Activated T-cell treated with anti-CD3 and anti-CD28 coated beads, Interleukin-2, amount 50 U/mL, for 24 hours (primary cell): ENCODE results near the gene MED15.
A peak's percentile ranks its signal among the peaks of the same experiment; 100 is the strongest.
"Not testable (repeated sequence)": the region's sequence is repeated elsewhere in the genome, so short reads cannot be mapped to it uniquely, and the experiment has no call there.

Source experiments
- DNase-seq: peaks from one replicate; pipeline ENCODE4 v3.0.0-alpha.2; 2020
- H3K27ac Mint-ChIP-seq: 2 replicates; pipeline ENCODE4 v1.8.0; 2020; ENCODE audit warnings: mild to moderate bottlenecking, mixed read lengths
- H3K27me3 Mint-ChIP-seq: 2 replicates; pipeline ENCODE4 v1.8.0; 2020; ENCODE audit warnings: mixed read lengths
- H3K36me3 Mint-ChIP-seq: 2 replicates; pipeline ENCODE4 v1.8.0; 2020; ENCODE audit warnings: low read depth, mixed read lengths
- H3K4me1 Mint-ChIP-seq: 2 replicates; pipeline ENCODE4 v1.8.0; 2020; ENCODE audit warnings: low read depth, mixed read lengths
- H3K4me3 Mint-ChIP-seq: 2 replicates; pipeline ENCODE4 v1.8.0; 2020; ENCODE audit warnings: mild to moderate bottlenecking, moderate library complexity, mixed read lengths
- H3K9me3 Mint-ChIP-seq: 2 replicates; pipeline ENCODE4 v1.8.0; 2020; ENCODE audit warnings: mixed read lengths

MED15 gene

DNA sequence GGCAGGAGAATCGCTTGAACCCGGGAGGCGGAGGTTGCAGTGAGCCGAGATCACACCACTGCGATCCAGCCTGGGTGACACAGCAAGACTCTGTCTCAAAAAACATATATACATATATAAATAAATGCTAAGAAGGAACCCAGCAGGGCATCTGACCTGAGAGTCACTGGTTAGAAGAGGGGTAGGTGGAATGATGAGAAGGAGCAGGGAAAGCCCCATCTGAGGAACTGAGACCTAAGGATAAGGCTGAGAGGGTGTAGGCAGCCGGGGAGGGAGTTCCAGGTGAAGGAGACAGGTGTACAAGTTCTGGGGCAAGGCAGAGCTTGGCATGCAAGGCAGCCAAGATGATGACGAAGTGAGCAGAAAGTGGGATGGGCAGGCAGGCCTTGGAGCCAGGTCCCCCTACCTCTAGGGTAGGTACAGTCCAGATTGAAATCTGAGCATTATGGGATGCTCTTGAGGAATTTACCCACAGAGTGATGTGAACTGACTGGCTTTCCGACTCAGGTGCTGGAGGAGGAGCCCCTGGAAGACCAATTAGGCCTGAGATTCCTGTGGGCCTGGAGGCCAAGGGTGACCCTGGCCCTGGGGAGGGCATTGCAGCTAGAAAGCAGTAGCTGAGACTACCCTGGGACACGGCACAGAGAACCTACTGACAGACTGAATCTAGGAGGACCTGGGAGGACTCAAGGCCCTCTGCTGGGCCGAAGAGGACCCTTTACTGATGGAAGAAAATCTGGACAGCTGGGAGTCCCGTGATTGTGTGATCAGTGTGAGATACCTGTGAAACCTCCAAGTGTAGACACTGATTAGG is 34.6 kb upstream of the MED15 start:
- Mint-ChIP-seq H3K27ac (peak overlapping the region; percentile 72), H3K9me3 (no peaks in the 10 kb centered on the region), H3K4me1 (peaks cover 50% of the 10 kb centered on the region), H3K27me3 (no peaks in the 10 kb centered on the region), H3K4me3 (no peak overlapping the region), H3K36me3 (peaks cover 27% of the 10 kb centered on the region)
- DNase-seq = no peak

DNA sequence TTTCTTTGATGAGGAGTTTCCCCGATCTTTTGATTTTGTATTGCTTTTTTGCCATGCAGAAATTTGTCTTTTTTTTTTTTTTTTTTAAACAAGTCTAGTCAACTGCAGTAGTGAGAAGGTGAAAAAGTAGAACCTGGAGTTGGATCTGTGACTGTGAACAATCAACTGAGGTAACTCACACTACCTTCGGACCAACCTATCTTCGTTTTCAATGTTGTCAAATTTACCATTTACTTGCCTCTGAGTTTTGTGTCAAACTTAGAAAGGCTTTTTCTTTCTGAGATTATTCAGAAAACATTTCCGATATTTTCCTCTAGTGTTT is 32.3 kb upstream of the MED15 start:
- H3K9me3 Mint-ChIP-seq = no peaks in the 10 kb centered on the region
- H3K4me3 Mint-ChIP-seq = peak overlapping the region; percentile 20
- H3K4me1 Mint-ChIP-seq = peaks cover 47% of the 10 kb centered on the region
- peak overlapping the region; percentile 87 for H3K27ac Mint-ChIP-seq
- no peaks in the 10 kb centered on the region for H3K27me3 Mint-ChIP-seq
- peaks cover 17% of the 10 kb centered on the region for H3K36me3 Mint-ChIP-seq
- no peak for DNase-seq

GRCh38 chr22:20475569-20475968 is 31.8 kb upstream of the MED15 start:
- Mint-ChIP-seq H3K27ac (peak overlapping the region; percentile 87), H3K36me3 (peaks cover 15% of the 10 kb centered on the region), H3K4me1 (peaks cover 49% of the 10 kb centered on the region)
- H3K4me3 Mint-ChIP-seq, DNase-seq, H3K9me3 Mint-ChIP-seq, H3K27me3 Mint-ChIP-seq: not testable (repeated sequence)

DNA sequence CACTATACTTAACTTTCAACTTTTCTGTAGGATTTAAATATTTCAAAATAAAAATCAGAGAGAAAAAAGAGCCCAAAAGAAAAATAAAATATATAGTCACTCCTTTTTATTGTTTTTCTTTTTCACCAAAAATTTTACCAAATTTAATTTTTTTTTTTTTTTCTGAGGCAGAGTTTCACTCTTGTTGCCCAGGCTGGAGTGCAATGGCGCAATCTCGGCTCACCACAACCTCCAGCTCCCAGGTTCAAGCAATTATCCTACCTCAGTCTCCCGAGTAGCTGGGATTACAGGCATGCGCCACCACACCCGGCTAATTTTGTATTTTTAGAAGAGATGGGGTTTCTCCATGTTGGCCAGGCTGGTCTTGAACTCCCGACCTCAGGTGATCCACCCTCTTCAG is 29.4 kb upstream of the MED15 start:
- H3K4me1 Mint-ChIP-seq = peaks cover 42% of the 10 kb centered on the region
- DNase-seq, H3K27ac Mint-ChIP-seq, H3K9me3 Mint-ChIP-seq, H3K36me3 Mint-ChIP-seq, H3K27me3 Mint-ChIP-seq, H3K4me3 Mint-ChIP-seq: not testable (repeated sequence)

- no peaks in the 10 kb centered on the region for H3K9me3 Mint-ChIP-seq
- peaks cover 32% of the 10 kb centered on the region for H3K4me1 Mint-ChIP-seq
- H3K4me3 Mint-ChIP-seq = no peak overlapping the region
- H3K36me3 Mint-ChIP-seq = peaks cover 18% of the 10 kb centered on the region
- H3K27ac Mint-ChIP-seq = no peak overlapping the region
- H3K27me3 Mint-ChIP-seq = no peaks in the 10 kb centered on the region
- no peak for DNase-seq
These were observed 27.7 kb upstream of the MED15 start for GRCh38 chr22:20479612-20480196.

DNA sequence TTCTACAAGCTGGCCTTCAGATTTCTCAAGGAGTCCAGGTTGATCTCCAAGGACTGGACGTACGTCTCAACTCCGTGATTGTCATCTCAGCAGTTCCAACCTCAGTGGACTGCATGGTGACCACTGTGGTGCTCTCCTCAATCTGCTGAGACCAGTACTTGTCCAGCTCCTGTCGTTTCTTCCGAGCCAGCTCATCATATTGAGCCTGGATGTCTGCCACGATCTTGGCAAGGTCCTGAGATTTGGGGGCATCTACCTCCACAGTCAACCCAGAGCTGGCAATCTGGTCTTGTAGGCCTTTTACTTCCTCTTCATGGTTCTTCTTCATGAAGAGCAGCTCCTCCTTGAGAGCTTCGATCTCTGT is 24.3 kb upstream of the MED15 start:
- H3K4me3 Mint-ChIP-seq, H3K27me3 Mint-ChIP-seq, H3K9me3 Mint-ChIP-seq, H3K27ac Mint-ChIP-seq, DNase-seq: not testable (repeated sequence)
- H3K4me1 Mint-ChIP-seq = peaks cover 15% of the 10 kb centered on the region
- peaks cover 30% of the 10 kb centered on the region for H3K36me3 Mint-ChIP-seq

DNA sequence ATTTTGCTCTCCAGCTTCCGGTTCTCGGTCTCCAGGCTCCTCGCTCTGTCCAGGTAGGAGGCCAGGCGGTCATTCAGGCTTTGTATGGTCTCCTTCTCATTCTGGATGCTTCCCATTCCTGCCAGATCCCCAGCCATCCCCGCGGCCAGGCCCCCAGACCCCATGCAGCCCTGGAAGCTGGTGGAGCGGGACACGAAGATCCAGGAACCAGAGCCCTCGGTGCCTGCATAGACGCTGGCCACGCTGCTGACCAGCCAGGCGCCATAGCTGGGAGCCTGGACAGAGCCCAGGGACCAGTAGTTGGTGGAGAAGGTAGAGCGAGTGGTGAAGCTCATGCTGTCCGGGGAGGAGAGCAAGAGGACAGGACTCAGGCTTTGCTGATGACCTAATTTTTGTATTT is 23.6 kb upstream of the MED15 start:
- H3K36me3 Mint-ChIP-seq = peaks cover 35% of the 10 kb centered on the region
- no peaks in the 10 kb centered on the region for H3K27me3 Mint-ChIP-seq
- H3K9me3 Mint-ChIP-seq = no peaks in the 10 kb centered on the region
- no peak for DNase-seq
- H3K4me3 Mint-ChIP-seq = no peak overlapping the region
- peaks cover 17% of the 10 kb centered on the region for H3K4me1 Mint-ChIP-seq
- no peak overlapping the region for H3K27ac Mint-ChIP-seq

- Mint-ChIP-seq H3K27me3 (no peaks in the 10 kb centered on the region), H3K36me3 (peaks cover 42% of the 10 kb centered on the region), H3K4me1 (peaks cover 18% of the 10 kb centered on the region), H3K9me3 (no peaks in the 10 kb centered on the region), H3K4me3 (no peak overlapping the region), H3K27ac (no peak overlapping the region)
- DNase-seq = no peak
These were observed 22.3 kb upstream of the MED15 start for GRCh38 chr22:20484948-20485683.

DNA sequence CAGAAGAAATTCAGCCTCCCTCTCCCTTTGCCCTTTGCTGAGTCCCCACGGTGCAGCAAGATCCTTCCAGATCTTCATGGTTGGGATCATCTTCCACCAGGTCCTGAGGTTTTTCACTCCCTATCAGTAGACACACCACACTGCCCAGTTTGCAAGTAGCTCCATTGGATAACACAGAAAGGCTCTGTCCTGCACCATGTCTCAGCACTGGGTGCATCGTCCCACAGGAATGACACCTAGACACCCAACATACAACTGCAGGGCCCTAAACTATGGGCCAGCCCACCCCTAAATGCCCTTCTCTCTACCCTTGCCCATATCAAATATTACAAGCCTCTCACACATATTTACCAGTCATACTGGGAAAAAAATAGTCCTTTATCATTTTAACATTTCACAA is 21.2 kb upstream of the MED15 start:
- Mint-ChIP-seq H3K27me3 (no peaks in the 10 kb centered on the region), H3K4me1 (peaks cover 27% of the 10 kb centered on the region), H3K36me3 (peaks cover 42% of the 10 kb centered on the region), H3K9me3 (no peaks in the 10 kb centered on the region), H3K4me3 (no peak overlapping the region), H3K27ac (no peak overlapping the region)
- no peak for DNase-seq

DNA sequence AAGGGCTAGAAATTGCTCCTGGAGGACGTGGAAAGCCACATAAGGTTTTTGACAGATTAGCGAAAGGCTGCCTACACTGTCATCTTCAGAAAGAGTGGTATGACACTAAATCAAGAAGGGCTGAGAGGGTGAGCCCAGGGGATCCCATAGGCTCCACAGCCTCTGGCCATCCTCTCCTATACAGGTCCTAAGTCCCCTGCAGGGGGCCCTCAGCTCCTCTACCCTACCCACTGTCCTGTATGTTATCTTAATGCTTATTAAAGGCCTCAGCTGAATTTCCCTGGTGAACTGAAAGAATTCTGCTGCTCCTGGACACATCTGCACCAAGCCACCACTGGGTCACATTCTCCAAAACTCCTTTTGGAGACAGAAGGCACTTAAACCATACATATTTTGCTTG is 19.7 kb upstream of the MED15 start:
- Mint-ChIP-seq H3K27me3 (no peaks in the 10 kb centered on the region), H3K9me3 (no peaks in the 10 kb centered on the region), H3K27ac (no peak overlapping the region), H3K4me1 (peaks cover 39% of the 10 kb centered on the region), H3K36me3 (peaks cover 41% of the 10 kb centered on the region), H3K4me3 (no peak overlapping the region)
- DNase-seq = no peak

DNA sequence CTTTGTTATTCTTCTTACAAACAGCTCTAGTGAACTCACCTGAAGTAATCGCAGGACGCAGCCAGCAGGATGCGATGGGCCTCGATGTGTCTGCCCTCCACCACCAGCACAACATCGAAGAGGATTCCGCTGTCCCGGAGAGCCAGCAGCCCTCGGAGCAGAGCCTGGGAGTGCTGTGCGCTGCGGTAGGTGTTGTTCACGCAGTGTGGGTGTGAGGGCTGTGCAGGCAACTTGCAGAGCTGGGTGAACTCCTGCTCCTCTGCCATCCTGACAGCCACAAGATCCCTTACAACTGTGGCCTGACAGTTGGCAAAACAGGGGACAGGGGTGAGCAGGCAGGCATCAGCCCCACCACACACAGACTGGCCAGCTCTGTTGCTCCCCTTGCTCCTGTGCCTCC is 18.5 kb upstream of the MED15 start:
- H3K4me3 Mint-ChIP-seq = no peak overlapping the region
- H3K36me3 Mint-ChIP-seq = peaks cover 31% of the 10 kb centered on the region
- H3K27me3 Mint-ChIP-seq = no peaks in the 10 kb centered on the region
- no peak for DNase-seq
- no peaks in the 10 kb centered on the region for H3K9me3 Mint-ChIP-seq
- no peak overlapping the region for H3K27ac Mint-ChIP-seq
- peaks cover 45% of the 10 kb centered on the region for H3K4me1 Mint-ChIP-seq

- Mint-ChIP-seq H3K27ac (no peak overlapping the region), H3K4me3 (no peak overlapping the region), H3K27me3 (no peaks in the 10 kb centered on the region), H3K9me3 (no peaks in the 10 kb centered on the region), H3K36me3 (peaks cover 29% of the 10 kb centered on the region), H3K4me1 (peaks cover 52% of the 10 kb centered on the region)
- DNase-seq = no peak
These were observed 17.0 kb upstream of the MED15 start for GRCh38 chr22:20490183-20490940.

DNA sequence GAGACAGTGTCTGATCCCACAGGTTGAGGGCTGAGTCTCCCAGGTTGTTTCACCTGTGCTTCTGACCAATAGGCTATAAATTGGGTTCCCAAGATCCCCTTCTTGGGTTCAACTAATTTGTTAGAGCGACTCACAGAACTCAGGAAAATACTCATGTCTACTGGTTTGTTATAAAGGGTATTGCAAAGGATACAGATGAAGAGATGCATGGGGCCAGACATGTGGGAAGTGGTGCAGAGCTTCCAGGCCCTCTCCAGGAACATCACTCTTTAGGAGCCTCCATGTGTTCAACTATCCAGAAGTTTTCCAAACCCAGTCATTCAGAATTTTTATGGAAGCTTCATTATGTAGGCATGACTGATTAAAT is 16.5 kb upstream of the MED15 start:
- DNase-seq = no peak
- Mint-ChIP-seq H3K4me1 (peaks cover 52% of the 10 kb centered on the region), H3K27me3 (no peaks in the 10 kb centered on the region), H3K27ac (no peak overlapping the region), H3K9me3 (no peaks in the 10 kb centered on the region), H3K36me3 (peaks cover 29% of the 10 kb centered on the region), H3K4me3 (no peak overlapping the region)

DNA sequence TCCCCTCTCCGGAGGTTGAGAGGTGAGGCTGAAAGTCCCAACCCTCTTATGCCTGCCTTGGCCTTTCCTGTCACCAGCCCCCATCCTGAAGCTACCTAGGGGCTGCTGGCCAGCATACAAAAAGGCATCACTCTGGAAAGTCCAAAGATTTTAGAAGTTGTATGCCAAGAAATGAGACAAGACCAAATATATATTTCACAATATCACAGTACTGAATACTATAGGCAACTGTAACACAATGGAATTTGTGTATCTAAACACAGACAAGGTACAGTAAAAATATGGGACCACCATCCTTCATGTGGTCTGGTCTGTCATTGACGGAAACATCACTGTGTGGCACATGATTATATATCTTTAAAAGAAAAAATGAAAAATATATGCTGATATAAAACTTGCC is 16.1 kb upstream of the MED15 start:
- H3K36me3 Mint-ChIP-seq = peaks cover 26% of the 10 kb centered on the region
- no peaks in the 10 kb centered on the region for H3K9me3 Mint-ChIP-seq
- H3K27me3 Mint-ChIP-seq = no peaks in the 10 kb centered on the region
- peaks cover 54% of the 10 kb centered on the region for H3K4me1 Mint-ChIP-seq
- no peak overlapping the region for H3K4me3 Mint-ChIP-seq
- H3K27ac Mint-ChIP-seq = no peak overlapping the region
- DNase-seq = no peak
